Naive thymus-derived CD4-positive, alpha-beta T cell (primary cell): ENCODE data around the gene MACROD2. TPM values are rescaled to one million over a fixed set of nuclear protein-coding genes. Genes with fewer than 3 reads are reported as not detected.
"Not testable (repeated sequence)": the region's sequence is repeated elsewhere in the genome, so short reads cannot be mapped to it uniquely, and the experiment has no call there.

Source experiments
- ATAC-seq: fragments of 150-1000 bp; cut with Tn5 transposase; 2 replicates; pipeline ENCODE4 v1.10.0; 2021; ENCODE audit warnings: mild to moderate bottlenecking, moderate library complexity
- CTCF ChIA-PET: fragments of 350-600 bp; sonication (Branson Sonifier 250); formaldehyde crosslinking; loops from one replicate; lab custom pipeline; 2021; ENCODE audit warnings: antibody characterized with exemption; lab: Charles Lee
- POLR2A ChIA-PET: fragments of 350-600 bp; sonication (Branson Sonifier 250); formaldehyde crosslinking; loops from one replicate; lab custom pipeline; 2021; ENCODE audit warnings: antibody characterized with exemption, inconsistent platforms; lab: Charles Lee
- DNase-seq, 9 donors: peaks; one replicate each; pipeline versions ENCODE4 v3.0.0 to v3.0.0-alpha.2; 2020 to 2022; ENCODE audit warnings: mixed read lengths in 1 of 9
- H3K27ac ChIP-seq: one replicate; pipeline ENCODE4 v1.7.0; 2013; ENCODE audit warnings: mild to moderate bottlenecking, low read depth, low read length, moderate library complexity
- H3K27me3 ChIP-seq, 2 donors: one replicate each; pipeline ENCODE4 v1.7.0; 2013; ENCODE audit warnings: low read length in 2 of 2, mild to moderate bottlenecking in 2 of 2, moderate library complexity in 2 of 2; ENCODE audit not compliant: control insufficient read depth in 2 of 2, insufficient read depth in 2 of 2
- H3K36me3 ChIP-seq, 3 experiments: 1 replicate in 2 of 3; 2 replicates in 1 of 3; pipeline ENCODE4 v1.7.0; 2013; ENCODE audit warnings: low read length in 3 of 3, mild to moderate bottlenecking in 3 of 3, moderate library complexity in 1 of 3; ENCODE audit not compliant: insufficient read depth in 3 of 3, control insufficient read depth in 2 of 3
- H3K4me1 ChIP-seq, 2 donors: one replicate each; pipeline ENCODE4 v1.7.0; 2013; ENCODE audit warnings: low read length in 2 of 2, mild to moderate bottlenecking in 2 of 2, moderate library complexity in 1 of 2; ENCODE audit not compliant: control insufficient read depth in 2 of 2, insufficient read depth in 2 of 2
- H3K4me3 ChIP-seq: 2 replicates; pipeline ENCODE4 v1.7.0; 2013; ENCODE audit warnings: mild to moderate bottlenecking, low read length
- H3K9me3 ChIP-seq, 3 experiments: 1 replicate in 2 of 3; 2 replicates in 1 of 3; pipeline ENCODE4 v1.7.0; 2013; ENCODE audit warnings: low read length in 3 of 3; ENCODE audit not compliant: control insufficient read depth in 2 of 3
- H3K27ac Mint-ChIP-seq, 9 donors: one replicate each; pipeline ENCODE4 v1.8.0; 2020 to 2022; ENCODE audit warnings: mixed read lengths in 9 of 9, mild to moderate bottlenecking in 8 of 9, moderate library complexity in 5 of 9, inconsistent platforms in 2 of 9
- H3K27me3 Mint-ChIP-seq, 5 donors: one replicate each; pipeline ENCODE4 v1.8.0; 2021 to 2022; ENCODE audit warnings: mixed read lengths in 5 of 5, mild to moderate bottlenecking in 1 of 5
- H3K36me3 Mint-ChIP-seq, 5 donors: one replicate each; pipeline ENCODE4 v1.8.0; 2020 to 2022; ENCODE audit warnings: mixed read lengths in 5 of 5, mild to moderate bottlenecking in 3 of 5, inconsistent platforms in 1 of 5
- H3K4me1 Mint-ChIP-seq, 7 donors: one replicate each; pipeline ENCODE4 v1.8.0; 2020 to 2022; ENCODE audit warnings: mixed read lengths in 7 of 7, mild to moderate bottlenecking in 3 of 7, inconsistent platforms in 1 of 7
- H3K4me3 Mint-ChIP-seq, 10 donors: one replicate each; pipeline ENCODE4 v1.8.0; 2020 to 2022; ENCODE audit warnings: mild to moderate bottlenecking in 10 of 10, mixed read lengths in 10 of 10, moderate library complexity in 6 of 10, inconsistent platforms in 2 of 10
- H3K9me3 Mint-ChIP-seq, 11 donors: one replicate each; pipeline ENCODE4 v1.8.0; 2020 to 2022; ENCODE audit warnings: mixed read lengths in 11 of 11, mild to moderate bottlenecking in 4 of 11, inconsistent platforms in 1 of 11, moderate library complexity in 1 of 11
- intact Hi-C, 2 donors: fragments of 100-400 bp; cut with micrococcal nuclease; formaldehyde crosslinking; loops; one replicate each; pipeline ENCODE4 v1.15.1; 2023
- polyA plus RNA-seq, 2 donors: library from polyadenylated mRNA; unstranded; fragments of 300-500 nt; fragmentation: Illumina TruSeq; gene quantifications; one replicate each; pipeline ENCODE4 v1.2.3, GENCODE V29; 2021
- total RNA-seq, 6 experiments: library from RNA in 5 of 6; stranded (reverse) in 5 of 6; gene quantifications; 1 replicate in 5 of 6; 2 replicates in 1 of 6; pipeline ENCODE4 v1.2.3 and lab custom pipeline; 2021 to 2026

MACROD2 gene
- total and polyA plus RNA-seq, 7 experiments from 2014 or later = 0.27 to 0.86 (median 0.34) TPM; not detected in 4

- no peaks in the 10 kb centered on the region for H3K36me3 ChIP-seq
- ATAC-seq (no peak), DNase-seq (no peak)
- no peaks in the 10 kb centered on the region for H3K4me1 Mint-ChIP-seq
- H3K27ac Mint-ChIP-seq = no peak overlapping the region
- H3K27me3 Mint-ChIP-seq = no peaks in the 10 kb centered on the region
- intact Hi-C loops = no loop called here
- no peaks in the 10 kb centered on the region for H3K4me1 ChIP-seq
- ChIA-PET POLR2A (no interaction called here), CTCF (no interaction called here)
- no peak overlapping the region for H3K4me3 Mint-ChIP-seq
- peaks cover 0 to 13% (median 4%) of the 10 kb centered on the region in 11 donors for H3K9me3 Mint-ChIP-seq
- no peak overlapping the region for H3K27ac ChIP-seq
- H3K9me3 ChIP-seq = no peaks in the 10 kb centered on the region
- H3K4me3 ChIP-seq = no peak overlapping the region
- no peaks in the 10 kb centered on the region for H3K27me3 ChIP-seq
- no peaks in the 10 kb centered on the region for H3K36me3 Mint-ChIP-seq
Observed at GRCh38 chr20:14919501-14920081, 924.3 kb downstream of the MACROD2 start.

- intact Hi-C loops = no loop called here
Observed at GRCh38 chr20:14921513-14921912, 926.2 kb downstream of the MACROD2 start.

GRCh38 chr20:14922503-14923267, 927.4 kb downstream of the MACROD2 start:
- Mint-ChIP-seq H3K4me3 (no peak overlapping the region), H3K36me3 (no peaks in the 10 kb centered on the region), H3K9me3 (peaks cover 0 to 12% (median 2%) of the 10 kb centered on the region in 11 donors), H3K27me3 (no peaks in the 10 kb centered on the region), H3K27ac (no peak overlapping the region), H3K4me1 (no peaks in the 10 kb centered on the region)
- H3K36me3 ChIP-seq = no peaks in the 10 kb centered on the region
- DNase-seq (no peak), ATAC-seq (no peak)
- H3K27ac ChIP-seq = no peak overlapping the region
- H3K9me3 ChIP-seq = no peaks in the 10 kb centered on the region
- CTCF ChIA-PET = no interaction called here
- POLR2A ChIA-PET = no interaction called here
- no peak overlapping the region for H3K4me3 ChIP-seq
- no peaks in the 10 kb centered on the region for H3K4me1 ChIP-seq
- no peaks in the 10 kb centered on the region for H3K27me3 ChIP-seq
- intact Hi-C loops = no loop called here

More at GRCh38 chr20:14921513-14921912, 926.2 kb downstream of the MACROD2 start:
- Mint-ChIP-seq H3K9me3 (peaks cover 0 to 18% (median 6%) of the 10 kb centered on the region in 11 donors), H3K4me3 (no peak overlapping the region), H3K36me3 (no peaks in the 10 kb centered on the region), H3K4me1 (no peaks in the 10 kb centered on the region), H3K27me3 (no peaks in the 10 kb centered on the region), H3K27ac (no peak overlapping the region)
- no peak overlapping the region for H3K4me3 ChIP-seq
- ATAC-seq (no peak), DNase-seq (no peak)
- no peaks in the 10 kb centered on the region for H3K9me3 ChIP-seq
- no peak overlapping the region for H3K27ac ChIP-seq
- H3K27me3 ChIP-seq = no peaks in the 10 kb centered on the region
- ChIA-PET POLR2A (no interaction called here), CTCF (no interaction called here)
- no peaks in the 10 kb centered on the region for H3K36me3 ChIP-seq
- H3K4me1 ChIP-seq = no peaks in the 10 kb centered on the region

DNA sequence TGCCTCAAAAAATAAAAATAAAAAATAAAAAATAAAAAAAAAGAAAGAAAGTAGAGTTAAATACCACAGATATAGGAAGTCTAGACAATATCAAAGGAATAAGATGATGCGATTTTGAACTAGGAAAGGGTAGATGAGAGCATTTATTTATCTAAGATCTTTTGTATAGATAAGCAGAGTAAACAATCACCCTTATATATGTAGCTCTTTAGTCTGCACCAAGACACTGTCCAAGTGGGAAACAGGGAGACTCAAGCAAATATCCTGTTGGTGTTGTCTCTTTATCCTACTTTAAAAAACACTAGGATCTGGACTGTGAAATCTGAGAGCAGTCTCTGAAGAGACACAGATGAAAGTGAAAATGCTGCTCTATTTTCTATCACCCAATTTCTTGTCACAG, 929.1 kb downstream of the MACROD2 start:
- H3K4me1 ChIP-seq = no peaks in the 10 kb centered on the region
- POLR2A ChIA-PET = no interaction called here
- Mint-ChIP-seq H3K27me3 (no peaks in the 10 kb centered on the region), H3K36me3 (no peaks in the 10 kb centered on the region), H3K9me3 (peaks cover 0 to 12% (median 2%) of the 10 kb centered on the region in 11 donors), H3K27ac (no peak overlapping the region), H3K4me1 (no peaks in the 10 kb centered on the region), H3K4me3 (no peak overlapping the region)
- no peak for ATAC-seq
- H3K9me3 ChIP-seq = no peaks in the 10 kb centered on the region
- no peak overlapping the region for H3K4me3 ChIP-seq
- no peaks in the 10 kb centered on the region for H3K27me3 ChIP-seq
- no peak overlapping the region for H3K27ac ChIP-seq
- CTCF ChIA-PET = no interaction called here
- intact Hi-C loops = no loop called here
- DNase-seq = no peak
- H3K36me3 ChIP-seq = no peaks in the 10 kb centered on the region

- Histone ChIP-seq H3K36me3 (no peaks in the 10 kb centered on the region), H3K9me3 (no peaks in the 10 kb centered on the region), H3K4me1 (no peaks in the 10 kb centered on the region), H3K27me3 (no peaks in the 10 kb centered on the region), H3K4me3 (no peak overlapping the region), H3K27ac (no peak overlapping the region)
- DNase-seq (no peak), ATAC-seq (no peak)
- Mint-ChIP-seq H3K9me3 (peaks cover 0 to 12% (median 3%) of the 10 kb centered on the region in 11 donors), H3K4me3 (no peak overlapping the region), H3K36me3 (no peaks in the 10 kb centered on the region), H3K27me3 (no peaks in the 10 kb centered on the region), H3K27ac (no peak overlapping the region), H3K4me1 (no peaks in the 10 kb centered on the region)
- POLR2A ChIA-PET = no interaction called here
- CTCF ChIA-PET = no interaction called here
- intact Hi-C loops = no loop called here
Observed at GRCh38 chr20:14925300-14925699, 930.0 kb downstream of the MACROD2 start.

DNA sequence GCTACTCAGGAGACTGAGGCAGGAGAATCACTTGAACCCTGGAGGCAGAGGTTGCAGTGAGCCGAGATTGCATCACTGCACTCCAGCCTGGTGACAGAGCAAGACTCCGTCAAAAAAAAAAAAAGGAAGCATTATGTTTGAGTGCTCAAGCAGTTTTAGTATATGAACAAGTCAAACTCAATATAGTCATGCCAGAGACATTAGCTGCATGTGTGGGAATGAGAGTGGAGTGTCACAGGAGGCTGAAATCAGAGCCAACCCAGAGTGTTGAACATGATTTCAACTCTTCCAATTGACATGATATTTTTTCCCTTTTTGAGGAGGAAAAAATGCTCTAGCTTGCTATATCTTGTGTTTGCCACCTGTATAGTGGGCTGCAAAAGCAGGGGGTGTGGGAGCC, 931.1 kb downstream of the MACROD2 start:
- H3K4me1 Mint-ChIP-seq, H3K36me3 Mint-ChIP-seq, ATAC-seq, H3K27ac ChIP-seq, H3K36me3 ChIP-seq, H3K9me3 ChIP-seq, intact Hi-C loops, H3K27ac Mint-ChIP-seq, H3K4me1 ChIP-seq, H3K27me3 Mint-ChIP-seq, H3K27me3 ChIP-seq, H3K4me3 ChIP-seq, CTCF ChIA-PET, DNase-seq, H3K4me3 Mint-ChIP-seq: not testable (repeated sequence)
- peaks cover 0 to 12% (median 3%) of the 10 kb centered on the region in 11 donors for H3K9me3 Mint-ChIP-seq
- POLR2A ChIA-PET = interaction anchor here (0.6 kb wide), 1 partner anchor 884 kb away, joined by 3 read pairs; no protein-coding TSS in a partner anchor

GRCh38 chr20:14928083-14928482, 932.8 kb downstream of the MACROD2 start:
- Mint-ChIP-seq H3K36me3 (no peaks in the 10 kb centered on the region), H3K4me3 (no peak overlapping the region), H3K27ac (no peak overlapping the region), H3K4me1 (no peaks in the 10 kb centered on the region), H3K27me3 (no peaks in the 10 kb centered on the region), H3K9me3 (peaks cover 0 to 11% (median 3%) of the 10 kb centered on the region in 11 donors)
- ATAC-seq (no peak), DNase-seq (no peak)
- Histone ChIP-seq H3K9me3 (no peaks in the 10 kb centered on the region), H3K4me3 (no peak overlapping the region), H3K4me1 (no peaks in the 10 kb centered on the region), H3K36me3 (no peaks in the 10 kb centered on the region), H3K27me3 (no peaks in the 10 kb centered on the region), H3K27ac (no peak overlapping the region)
- CTCF ChIA-PET = no interaction called here
- POLR2A ChIA-PET = no interaction called here
- intact Hi-C loops = no loop called here
